WTC11 (cell line): ENCODE results near the gene TNFSF9. TPM values are rescaled to one million over a fixed set of nuclear protein-coding genes. Genes with fewer than 3 reads are reported as not detected.

Experiments
- ATAC-seq: fragments of 200-7000 bp; cut with Tn5 transposase; 2 replicates; pipeline ENCODE4 v1.10.0; 2021; ENCODE audit warnings: mild to moderate bottlenecking, moderate library complexity
- CTCF ChIA-PET: fragments of 300-600 bp; sonication (Branson Sonifier 250); formaldehyde crosslinking; loops from one replicate; lab custom pipeline; 2021; ENCODE audit warnings: antibody characterized with exemption; lab: Charles Lee
- POLR2A ChIA-PET: fragments of 350-600 bp; sonication (Branson Sonifier 250); formaldehyde crosslinking; loops from one replicate; lab custom pipeline; 2021; ENCODE audit warnings: antibody characterized with exemption; lab: Charles Lee
- DNase-seq: peaks from one replicate; pipeline ENCODE4 v3.0.0; 2021; ENCODE audit warnings: low spot score
- H3K27ac Mint-ChIP-seq: 2 replicates; pipeline ENCODE4 v1.8.0; 2021; ENCODE audit warnings: mixed read lengths
- H3K27me3 Mint-ChIP-seq: 2 replicates; pipeline ENCODE4 v1.8.0; 2021; ENCODE audit warnings: low read depth, mild to moderate bottlenecking, moderate library complexity, mixed read lengths
- H3K36me3 Mint-ChIP-seq: 2 replicates; pipeline ENCODE4 v1.8.0; 2021; ENCODE audit warnings: mixed read lengths
- H3K4me1 Mint-ChIP-seq: 2 replicates; pipeline ENCODE4 v1.8.0; 2022; ENCODE audit warnings: mixed read lengths
- H3K4me3 Mint-ChIP-seq: 2 replicates; pipeline ENCODE4 v1.8.0; 2021; ENCODE audit warnings: mild to moderate bottlenecking, moderate library complexity, mixed read lengths
- H3K9me3 Mint-ChIP-seq: 2 replicates; pipeline ENCODE4 v1.8.0; 2021; ENCODE audit warnings: mixed read lengths
- AR ChIP-seq: fragments of 250-450 bp; sonication (Bioruptor Pico); IDR thresholded peaks from 2 replicates; pipeline ENCODE4 v1.9.0; 2021; ENCODE audit warnings: mild to moderate bottlenecking
- ATF3 ChIP-seq: sonication (generic); formaldehyde crosslinking; conservative IDR thresholded peaks from 2 replicates; pipeline ENCODE4 v1.8.1; 2022; ENCODE audit warnings: mild to moderate bottlenecking, missing genetic modification reagents
- CDX4 ChIP-seq: fragments of 250-450 bp; sonication (Bioruptor Pico); IDR thresholded peaks from 2 replicates; pipeline ENCODE4 v1.9.0; 2021; ENCODE audit warnings: moderate library complexity, mild to moderate bottlenecking, inconsistent platforms, borderline replicate concordance
- CREM ChIP-seq: sonication (generic); formaldehyde crosslinking; IDR thresholded peaks from 2 replicates; pipeline ENCODE4 v1.8.1; 2022; ENCODE audit warnings: mild to moderate bottlenecking, missing genetic modification reagents, moderate library complexity
- E2F5 ChIP-seq: sonication (generic); formaldehyde crosslinking; IDR thresholded peaks from 2 replicates; pipeline ENCODE4 v1.8.1; 2022; ENCODE audit warnings: mild to moderate bottlenecking, moderate library complexity, missing genetic modification reagents
- EMX1 ChIP-seq: fragments of 250-450 bp; sonication (Bioruptor Pico); IDR thresholded peaks from 2 replicates; pipeline ENCODE4 v1.8.0; 2021; ENCODE audit warnings: mild to moderate bottlenecking
- ESRRA ChIP-seq: sonication (generic); formaldehyde crosslinking; IDR thresholded peaks from 2 replicates; pipeline ENCODE4 v1.8.1; 2022; ENCODE audit warnings: mild to moderate bottlenecking, missing genetic modification reagents, borderline replicate concordance
- GABPB1 ChIP-seq: sonication (generic); formaldehyde crosslinking; IDR thresholded peaks from 2 replicates; pipeline ENCODE4 v1.8.1; 2023; ENCODE audit warnings: mild to moderate bottlenecking, missing genetic modification reagents
- GRHL2 ChIP-seq: fragments of 250-450 bp; sonication (Bioruptor Pico); IDR thresholded peaks from 2 replicates; pipeline ENCODE4 v1.8.0; 2022; ENCODE audit warnings: mild to moderate bottlenecking, moderate library complexity; ENCODE audit not compliant: insufficient replicate concordance, severe bottlenecking
- JUN ChIP-seq: sonication (generic); formaldehyde crosslinking; IDR thresholded peaks from 2 replicates; pipeline ENCODE4 v1.8.0; 2023; ENCODE audit warnings: mild to moderate bottlenecking, missing genetic modification reagents
- MAX ChIP-seq: sonication (generic); formaldehyde crosslinking; IDR thresholded peaks from 2 replicates; pipeline ENCODE4 v1.8.0; 2022; ENCODE audit warnings: mild to moderate bottlenecking, missing genetic modification reagents
- NFYB ChIP-seq: sonication (generic); formaldehyde crosslinking; conservative IDR thresholded peaks from 2 replicates; pipeline ENCODE4 v1.8.0; 2022; ENCODE audit warnings: low read depth, missing genetic modification reagents
- NR2C2 ChIP-seq: sonication (generic); formaldehyde crosslinking; IDR thresholded peaks from 2 replicates; pipeline ENCODE4 v1.8.0; 2022; ENCODE audit warnings: mild to moderate bottlenecking, missing genetic modification reagents
- PREB ChIP-seq: sonication (generic); formaldehyde crosslinking; IDR thresholded peaks from 2 replicates; pipeline ENCODE4 v1.8.1; 2022; ENCODE audit warnings: mild to moderate bottlenecking, missing genetic modification reagents, moderate library complexity, borderline replicate concordance
- SMAD4 ChIP-seq: sonication (generic); formaldehyde crosslinking; IDR thresholded peaks from 2 replicates; pipeline ENCODE4 v1.8.0; 2022; ENCODE audit warnings: mild to moderate bottlenecking, missing genetic modification reagents
- SOX15 ChIP-seq: fragments of 250-450 bp; sonication (Bioruptor Pico); IDR thresholded peaks from 2 replicates; pipeline ENCODE4 v1.9.0; 2021; ENCODE audit warnings: mild to moderate bottlenecking
- SP1 ChIP-seq: sonication (generic); formaldehyde crosslinking; conservative IDR thresholded peaks from 2 replicates; pipeline ENCODE4 v1.8.1; 2022; ENCODE audit warnings: missing genetic modification reagents
- USF1 ChIP-seq: sonication (generic); formaldehyde crosslinking; IDR thresholded peaks from 2 replicates; pipeline ENCODE4 v1.8.0; 2022; ENCODE audit warnings: mild to moderate bottlenecking, missing genetic modification reagents
- ZBTB21 ChIP-seq: sonication (generic); formaldehyde crosslinking; IDR thresholded peaks from 2 replicates; pipeline ENCODE4 v1.8.1; 2023; ENCODE audit warnings: mild to moderate bottlenecking, missing genetic modification reagents, borderline replicate concordance
- ZMAT4 ChIP-seq: fragments of 250-450 bp; sonication (Bioruptor Pico); IDR thresholded peaks from 2 replicates; pipeline ENCODE4 v1.9.0; 2021; ENCODE audit warnings: mild to moderate bottlenecking
- ZNF232 ChIP-seq: sonication (generic); formaldehyde crosslinking; IDR thresholded peaks from 2 replicates; pipeline ENCODE4 v1.8.0; 2022; ENCODE audit warnings: mild to moderate bottlenecking, missing genetic modification reagents
- ZNF423 ChIP-seq: fragments of 250-450 bp; sonication (Bioruptor Pico); IDR thresholded peaks from 2 replicates; pipeline ENCODE4 v2.1.2; 2022; ENCODE audit warnings: mild to moderate bottlenecking, moderate library complexity
- ZNF671 ChIP-seq: fragments of 250-450 bp; sonication (Bioruptor Pico); IDR thresholded peaks from 2 replicates; pipeline ENCODE4 v1.8.0; 2021; ENCODE audit warnings: mild to moderate bottlenecking
- ZSCAN18 ChIP-seq: fragments of 250-450 bp; sonication (Bioruptor Pico); IDR thresholded peaks from 2 replicates; pipeline ENCODE4 v2.1.2; 2022; ENCODE audit warnings: mild to moderate bottlenecking, moderate library complexity
- total RNA-seq: library from RNA; stranded (reverse); gene quantifications from 3 replicates; pipeline ENCODE4 v1.2.3, GENCODE V29; 2021

TNFSF9 gene
- total RNA-seq, 1 experiment from 2014 or later = 2.9 TPM

- TF ChIP-seq ESRRA (CRISPR knock-in tag) = no peak
- no peak for TF ChIP-seq SP1 (CRISPR knock-in tag)
- no peak for TF ChIP-seq SOX15 (CRISPR knock-in tag)
- no peak for TF ChIP-seq AR (CRISPR knock-in tag)
- TF ChIP-seq CDX4 (CRISPR knock-in tag) = no peak
- no peak for TF ChIP-seq ZNF232 (CRISPR knock-in tag)
Measured at GRCh38 chr19:6482343-6482686, 48.5 kb upstream of the TNFSF9 start (continued).

- no peak overlapping the region for H3K4me3 Mint-ChIP-seq
- H3K9me3 Mint-ChIP-seq = no peaks in the 10 kb centered on the region
- TF ChIP-seq NFYB (CRISPR knock-in tag) = no peak
- no peak for TF ChIP-seq SMAD4
- no peak for TF ChIP-seq MAX (CRISPR knock-in tag)
- TF ChIP-seq JUN (CRISPR knock-in tag) = no peak
- no peak for TF ChIP-seq USF1 (CRISPR knock-in tag)
- no peak for TF ChIP-seq EMX1 (CRISPR knock-in tag)
- no peak for TF ChIP-seq CREM (CRISPR knock-in tag)
- H3K27ac Mint-ChIP-seq = no peak overlapping the region
- peaks cover 15% of the 10 kb centered on the region for H3K4me1 Mint-ChIP-seq
- ATAC-seq (no peak), DNase-seq (no peak)
- ChIA-PET POLR2A (no interaction called here), CTCF (no interaction called here)
- no peaks in the 10 kb centered on the region; the same call in 1 of the 2 replicates for H3K27me3 Mint-ChIP-seq
- no peaks in the 10 kb centered on the region for H3K36me3 Mint-ChIP-seq
Measured at GRCh38 chr19:6483235-6483634, 47.6 kb upstream of the TNFSF9 start.

GRCh38 chr19:6484230-6484629 is 46.6 kb upstream of the TNFSF9 start:
- H3K4me3 Mint-ChIP-seq = no peak overlapping the region
- H3K27me3 Mint-ChIP-seq = peaks cover 2% of the 10 kb centered on the region
- H3K36me3 Mint-ChIP-seq = no peaks in the 10 kb centered on the region
- H3K27ac Mint-ChIP-seq = no peak overlapping the region
- DNase-seq (no peak), ATAC-seq (no peak)
- TF ChIP-seq ZSCAN18 (CRISPR knock-in tag) = no peak
- no peak for TF ChIP-seq ZNF232 (CRISPR knock-in tag)
- no peak for TF ChIP-seq ZMAT4 (CRISPR knock-in tag)
- no peak for TF ChIP-seq USF1 (CRISPR knock-in tag)
- no peak for TF ChIP-seq ZNF423 (CRISPR knock-in tag)
- TF ChIP-seq EMX1 (CRISPR knock-in tag) = no peak
- no peak for TF ChIP-seq ZBTB21 (CRISPR knock-in tag)
- TF ChIP-seq GABPB1 (CRISPR knock-in tag) = no peak
- TF ChIP-seq GRHL2 (CRISPR knock-in tag) = no peak
- TF ChIP-seq SOX15 (CRISPR knock-in tag) = no peak
- TF ChIP-seq PREB (CRISPR knock-in tag) = no peak
- no peak for TF ChIP-seq E2F5 (CRISPR knock-in tag)
- no peak for TF ChIP-seq NR2C2 (CRISPR knock-in tag)
- no peak for TF ChIP-seq MAX (CRISPR knock-in tag)
- TF ChIP-seq ZNF671 = no peak
- no peak for TF ChIP-seq ATF3 (CRISPR knock-in tag)
- H3K4me1 Mint-ChIP-seq = peaks cover 15% of the 10 kb centered on the region
- POLR2A ChIA-PET = interaction anchor here (0.7 kb wide), 1 partner anchor 450 kb away, joined by 4 read pairs; no protein-coding TSS in a partner anchor
- H3K9me3 Mint-ChIP-seq = no peaks in the 10 kb centered on the region
- CTCF ChIA-PET = no interaction called here
